Liver (tissue), 3 donors: Measurements from ENCODE around the gene DLAT.

Experiments used
- JUND ChIP-seq, 2 donors: IDR thresholded peaks; 2 replicates each; pipeline ENCODE4 v1.6.1; 2016; ENCODE audit warnings: antibody characterized with exemption in 2 of 2
- RXRA ChIP-seq, 2 donors: IDR thresholded peaks; 2 replicates each; pipeline ENCODE4 v1.6.1; 2017 to 2018; ENCODE audit warnings: antibody characterized with exemption in 2 of 2, mild to moderate bottlenecking in 1 of 2
- TF ChIP-seq, protein P1 (sequence below): IDR thresholded peaks from 2 replicates; pipeline ENCODE4 v1.6.1; 2016; ENCODE audit warnings: antibody characterized with exemption
- TF ChIP-seq, protein P2 (sequence below): IDR thresholded peaks from 2 replicates; pipeline ENCODE4 v1.6.1; 2016; ENCODE audit warnings: antibody characterized with exemption
- TF ChIP-seq, protein P3 (sequence below): fragments of 150-350 bp; IDR thresholded peaks from 2 replicates; pipeline ENCODE4 v1.5.1; 2017; ENCODE audit warnings: improper control_type of control experiment, low read depth, low read length; ENCODE audit not compliant: missing input control
- donor health status: healthy.
- donor health status: healthy.

DNA sequence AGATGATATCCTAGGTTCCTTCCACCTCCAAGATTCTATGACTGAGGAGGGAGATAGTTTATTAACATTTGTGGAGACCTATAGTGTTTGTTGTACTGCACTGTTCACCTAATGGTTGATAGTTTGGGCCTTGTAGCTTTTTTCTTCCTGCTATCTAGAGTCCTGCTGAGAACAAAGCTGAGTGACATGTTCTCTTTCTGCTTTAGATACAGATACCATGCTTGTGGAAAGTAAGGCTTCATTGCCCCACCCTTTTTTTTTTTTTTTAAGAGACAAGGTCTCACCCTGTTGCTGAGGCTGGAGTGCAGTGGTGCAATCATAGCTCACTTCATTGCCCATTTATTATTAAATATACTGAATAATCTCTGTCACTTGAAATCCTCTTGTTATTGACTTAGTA lies 12.3 kb downstream of the DLAT start:
- TF ChIP-seq, protein P1, sequence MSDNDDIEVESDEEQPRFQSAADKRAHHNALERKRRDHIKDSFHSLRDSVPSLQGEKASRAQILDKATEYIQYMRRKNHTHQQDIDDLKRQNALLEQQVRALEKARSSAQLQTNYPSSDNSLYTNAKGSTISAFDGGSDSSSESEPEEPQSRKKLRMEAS: no peak
- TF ChIP-seq, protein P2, sequence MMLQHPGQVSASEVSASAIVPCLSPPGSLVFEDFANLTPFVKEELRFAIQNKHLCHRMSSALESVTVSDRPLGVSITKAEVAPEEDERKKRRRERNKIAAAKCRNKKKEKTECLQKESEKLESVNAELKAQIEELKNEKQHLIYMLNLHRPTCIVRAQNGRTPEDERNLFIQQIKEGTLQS: no peak
- TF ChIP-seq, protein P3, sequence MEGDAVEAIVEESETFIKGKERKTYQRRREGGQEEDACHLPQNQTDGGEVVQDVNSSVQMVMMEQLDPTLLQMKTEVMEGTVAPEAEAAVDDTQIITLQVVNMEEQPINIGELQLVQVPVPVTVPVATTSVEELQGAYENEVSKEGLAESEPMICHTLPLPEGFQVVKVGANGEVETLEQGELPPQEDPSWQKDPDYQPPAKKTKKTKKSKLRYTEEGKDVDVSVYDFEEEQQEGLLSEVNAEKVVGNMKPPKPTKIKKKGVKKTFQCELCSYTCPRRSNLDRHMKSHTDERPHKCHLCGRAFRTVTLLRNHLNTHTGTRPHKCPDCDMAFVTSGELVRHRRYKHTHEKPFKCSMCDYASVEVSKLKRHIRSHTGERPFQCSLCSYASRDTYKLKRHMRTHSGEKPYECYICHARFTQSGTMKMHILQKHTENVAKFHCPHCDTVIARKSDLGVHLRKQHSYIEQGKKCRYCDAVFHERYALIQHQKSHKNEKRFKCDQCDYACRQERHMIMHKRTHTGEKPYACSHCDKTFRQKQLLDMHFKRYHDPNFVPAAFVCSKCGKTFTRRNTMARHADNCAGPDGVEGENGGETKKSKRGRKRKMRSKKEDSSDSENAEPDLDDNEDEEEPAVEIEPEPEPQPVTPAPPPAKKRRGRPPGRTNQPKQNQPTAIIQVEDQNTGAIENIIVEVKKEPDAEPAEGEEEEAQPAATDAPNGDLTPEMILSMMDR: no peak
- TF ChIP-seq RXRA (IDR thresholded peaks at IDR 0.05) (no peak), JUND (IDR thresholded peaks at IDR 0.05) (no peak)
